ENCODE results near the gene DNAJC5.

GRCh38 chr20:63878899-63879663 is 15.8 kb upstream of the DNAJC5 start:
- TF ChIP-seq CTCF (IDR thresholded peaks at IDR 0.05; ENCODE audit: extremely low read depth in 1 of 2, insufficient read depth in 1 of 2, low read depth in 1 of 2, low read length in 2 of 2) (no peak), POLR2AphosphoS5 (IDR thresholded peaks at IDR 0.05; ENCODE audit: insufficient read depth, low read depth, low read length) (no peak), POLR2A (IDR thresholded peaks at IDR 0.05; ENCODE audit: low read depth, low read length) (no peak), FOS (IDR thresholded peaks at IDR 0.05; ENCODE audit: borderline replicate concordance, insufficient read depth, low read length) (no peak), EZH2 (IDR thresholded peaks at IDR 0.05; ENCODE audit: borderline replicate concordance, low read depth, low read length, severe bottlenecking) (no peak), MYC (IDR thresholded peaks at IDR 0.05; ENCODE audit: low read depth, low read length) (no peak)
